Retinal pigment epithelial cell (primary cell): Measurements from ENCODE around the gene UQCRHL.
A peak's percentile ranks its signal among the peaks of the same experiment; 100 is the strongest.
"Not testable (repeated sequence)": the region's sequence is repeated elsewhere in the genome, so short reads cannot be mapped to it uniquely, and the experiment has no call there.

Experiments
- DNase-seq: peaks from one replicate; pipeline ENCODE4 v3.0.0-alpha.2; 2010; ENCODE audit warnings: low read depth
- H3K4me3 ChIP-seq: 2 replicates; pipeline ENCODE4 v1.5.1; 2011; ENCODE audit warnings: mild to moderate bottlenecking, low read length, control low read depth, moderate library complexity
- CTCF ChIP-seq: conservative IDR thresholded peaks from 2 replicates; pipeline ENCODE4 v1.5.1; 2011; ENCODE audit warnings: low read depth, low read length, control low read depth, inconsistent platforms

UQCRHL gene

GRCh38 chr1:15833842-15834405, 26.5 kb upstream of the UQCRHL start:
- peak overlapping the region; percentile 73 for H3K4me3 ChIP-seq
- no peak for DNase-seq
- TF ChIP-seq CTCF, result no peak

DNA sequence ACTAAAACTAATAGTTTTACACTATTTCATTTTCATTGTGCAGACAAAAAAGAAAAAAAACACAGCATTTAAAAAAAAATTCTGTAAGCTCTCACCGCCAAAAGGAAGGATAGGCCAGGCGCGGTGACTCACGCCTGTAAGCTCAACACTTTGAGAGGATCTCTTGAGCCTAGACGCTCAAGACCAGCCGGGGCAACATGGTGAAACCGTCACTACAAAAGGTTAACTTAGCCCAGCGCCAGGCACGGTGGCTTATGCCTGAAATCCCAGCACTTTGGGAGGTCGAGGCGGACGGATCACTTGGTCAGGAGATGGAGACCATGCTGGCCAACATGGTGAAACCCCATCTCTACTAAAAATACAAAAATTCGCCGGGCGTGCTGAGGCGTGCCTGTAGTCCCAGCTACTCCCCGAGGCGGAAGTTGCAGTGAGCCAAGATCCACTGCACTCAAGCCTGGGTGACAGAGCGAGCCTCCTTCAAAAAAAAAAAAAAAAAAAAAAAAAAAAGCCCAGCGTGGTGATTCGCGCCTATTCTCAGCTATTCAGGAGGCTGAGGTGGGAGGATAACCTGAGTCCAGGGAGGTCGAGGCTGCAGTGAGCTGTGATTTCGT, 25.7 kb upstream of the UQCRHL start:
- no peak for TF ChIP-seq CTCF
- peak overlapping the region; percentile 73 for H3K4me3 ChIP-seq
- DNase-seq, result no peak

DNA sequence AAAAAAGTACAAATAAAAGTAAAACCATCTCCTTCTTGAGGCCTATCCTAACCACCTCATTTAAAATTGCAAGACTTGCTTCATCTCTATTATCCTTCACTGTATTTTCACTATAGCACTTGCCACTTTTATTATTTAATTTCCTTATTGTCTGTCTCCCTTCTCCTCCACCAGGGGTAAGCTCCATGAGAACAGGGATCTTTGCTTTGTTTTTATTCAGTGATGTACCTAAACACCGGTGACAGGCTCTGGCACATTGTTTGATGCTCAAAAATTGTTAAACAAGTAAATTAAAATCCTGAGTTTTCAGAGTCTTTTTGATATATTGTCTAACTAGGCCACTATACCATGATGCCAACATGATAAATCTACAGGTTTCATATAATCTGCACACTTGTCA, 22.8 kb upstream of the UQCRHL start:
- no peak for DNase-seq
- no peak for TF ChIP-seq CTCF
- no peak overlapping the region for H3K4me3 ChIP-seq

GRCh38 chr1:15828931-15829330, 21.5 kb upstream of the UQCRHL start:
- not testable (repeated sequence) for H3K4me3 ChIP-seq, DNase-seq

DNA sequence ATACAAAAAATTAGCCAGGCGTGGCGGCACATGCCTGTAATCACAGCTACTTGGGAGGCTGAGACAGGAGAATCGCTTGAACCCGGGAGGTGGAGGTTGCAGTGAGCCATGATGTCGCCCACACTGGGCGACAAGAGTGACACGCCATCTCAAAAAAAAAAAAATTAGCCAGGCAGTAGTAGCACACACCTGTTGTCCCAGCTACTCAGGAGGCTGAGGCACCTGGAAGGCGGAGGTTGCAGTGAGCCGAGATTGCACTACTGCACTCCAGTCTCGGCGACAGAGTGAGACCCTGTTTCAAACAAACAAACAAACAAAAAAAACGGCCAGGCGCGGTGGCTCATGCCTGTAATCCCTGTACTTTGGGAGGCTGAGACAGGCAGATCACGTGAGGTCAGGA, 20.1 kb upstream of the UQCRHL start:
- DNase-seq, H3K4me3 ChIP-seq: not testable (repeated sequence)

DNA sequence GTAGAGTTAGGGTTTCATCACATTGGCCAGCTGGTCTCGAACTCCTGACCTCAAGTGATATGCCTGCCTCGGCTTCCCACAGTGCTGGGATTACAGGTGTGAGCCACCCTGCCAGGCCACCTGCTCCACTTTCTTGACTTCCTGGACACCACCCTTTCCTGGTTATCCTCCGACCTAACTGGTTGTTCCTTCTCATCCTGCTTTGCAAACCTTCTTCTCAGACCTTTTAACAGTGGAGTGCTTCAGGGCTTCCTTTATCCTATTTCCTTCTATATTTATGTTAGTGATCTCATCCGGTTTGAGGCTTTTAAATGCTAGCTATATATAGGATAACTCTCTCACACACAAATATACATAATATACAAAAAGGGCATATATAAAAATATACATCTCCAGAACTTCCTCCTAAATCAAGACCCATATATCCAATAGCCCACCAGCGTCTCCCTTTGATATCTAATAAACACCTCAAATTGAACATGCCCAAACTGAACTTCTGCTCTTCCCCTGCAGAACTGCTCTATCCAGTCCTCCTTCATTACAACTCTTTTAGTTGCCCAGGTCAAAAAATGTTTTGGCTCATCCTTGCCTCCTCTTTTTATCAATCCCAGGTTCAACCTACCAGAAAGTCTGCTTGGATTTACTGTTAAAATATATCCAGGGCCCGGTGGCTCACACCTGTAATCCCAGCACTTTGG, 19.5 kb upstream of the UQCRHL start:
- no peak overlapping the region for H3K4me3 ChIP-seq
- TF ChIP-seq CTCF, result no peak
- DNase-seq, result no peak

DNA sequence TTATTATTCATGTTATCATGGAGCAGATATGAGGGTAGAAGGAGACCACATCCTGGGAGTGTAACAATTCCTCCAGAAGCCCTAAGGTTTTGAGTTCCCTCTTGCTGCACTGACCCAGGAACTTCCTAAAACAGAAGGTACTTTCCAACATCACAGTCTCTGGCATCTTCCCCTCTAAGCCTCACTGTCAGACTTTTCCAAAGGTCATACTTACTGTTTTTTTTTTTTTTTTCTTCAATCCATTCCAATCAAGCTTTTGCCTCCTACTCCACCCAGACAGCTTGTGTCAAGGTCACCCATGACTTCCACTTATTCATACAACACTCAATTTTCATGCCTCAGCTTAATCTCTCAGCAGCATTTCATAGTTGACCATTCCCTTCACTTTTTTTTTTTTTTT, 18.4 kb upstream of the UQCRHL start:
- DNase-seq, result no peak
- no peak overlapping the region for H3K4me3 ChIP-seq
- no peak for TF ChIP-seq CTCF

DNA sequence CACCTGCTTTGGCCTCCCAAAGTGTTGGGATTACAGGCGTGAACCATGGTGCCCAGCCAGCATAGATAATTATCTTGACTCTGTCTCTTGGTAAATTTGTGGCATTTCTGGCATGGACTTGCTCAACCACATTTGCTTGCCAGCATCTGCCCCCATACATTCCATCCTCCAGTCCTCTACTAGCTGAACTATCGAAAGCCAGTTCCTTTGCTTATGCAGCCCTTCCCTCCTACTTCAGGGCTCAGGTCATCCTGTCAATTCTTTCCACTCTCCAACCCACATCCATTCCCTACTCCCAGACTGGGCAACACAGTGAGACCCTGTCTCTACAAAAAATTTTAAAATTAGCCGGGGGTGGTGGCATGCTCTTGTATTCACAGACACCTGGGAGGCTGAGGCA, 13.0 kb upstream of the UQCRHL start:
- no peak overlapping the region for H3K4me3 ChIP-seq
- DNase-seq, result no peak
- TF ChIP-seq CTCF, result no peak
